H1 (cell line): ENCODE data around the gene MALT1. TPM values are rescaled to one million over a fixed set of nuclear protein-coding genes. Genes with fewer than 3 reads are reported as not detected.

Source experiments
- CTCF ChIA-PET: fragments of 300-600 bp; sonication (Branson Sonifier 250); formaldehyde crosslinking; loops from one replicate; lab custom pipeline; 2021; ENCODE audit not compliant: partially characterized antibody; lab: Charles Lee
- POLR2A ChIA-PET: fragments of 300-600 bp; sonication (Branson Sonifier 250); formaldehyde crosslinking; loops from one replicate; lab custom pipeline; 2021; ENCODE audit warnings: inconsistent platforms; ENCODE audit not compliant: partially characterized antibody; lab: Charles Lee
- DNase-seq, 2 experiments: peaks; one replicate each; pipeline versions ENCODE4 v3.0.0 to v3.0.0-alpha.2; 2010 to 2022; ENCODE audit warnings: low spot score in 2 of 2, low read depth in 1 of 2, mixed read lengths in 1 of 2
- FAIRE-seq: peaks from 2 replicates; lab custom pipeline; 2011; peaks lifted over from hg19 to GRCh38; lab: Jason Lieb, UNC
- H2AFZ ChIP-seq: 2 replicates; pipeline ENCODE4 v1.8.1; 2012; ENCODE audit warnings: low read length, inconsistent platforms
- H2AK5ac ChIP-seq: 2 replicates; pipeline ENCODE4 v1.6.1; 2013; ENCODE audit warnings: low read depth, low read length
- H2BK120ac ChIP-seq: replicated peaks from 2 replicates; pipeline ENCODE3; 2013; ENCODE audit warnings: low read depth, low read length, inconsistent platforms
- H2BK12ac ChIP-seq: 2 replicates; pipeline ENCODE4 v1.6.1; 2013; ENCODE audit warnings: low read depth, low read length
- H2BK15ac ChIP-seq: 2 replicates; pipeline ENCODE4 v1.6.1; 2013; ENCODE audit warnings: low read length
- H2BK20ac ChIP-seq: 2 replicates; pipeline ENCODE4 v1.6.1; 2013; ENCODE audit warnings: low read length
- H2BK5ac ChIP-seq: 2 replicates; pipeline ENCODE4 v1.6.1; 2013; ENCODE audit warnings: low read depth, low read length
- H3K14ac ChIP-seq: 2 replicates; pipeline ENCODE4 v1.6.1; 2013; ENCODE audit warnings: inconsistent platforms; ENCODE audit not compliant: insufficient read length
- H3K18ac ChIP-seq: 2 replicates; pipeline ENCODE4 v1.6.1; 2013; ENCODE audit warnings: low read length; ENCODE audit errors: extremely low read depth
- H3K23ac ChIP-seq: 2 replicates; pipeline ENCODE4 v1.6.1; 2013; ENCODE audit warnings: inconsistent platforms; ENCODE audit not compliant: insufficient read length
- H3K23me2 ChIP-seq: 2 replicates; pipeline ENCODE4 v1.6.1; 2013; ENCODE audit warnings: low read depth, low read length
- H3K27ac ChIP-seq: 2 replicates; pipeline ENCODE4 v1.6.1; 2011; ENCODE audit warnings: low read depth, low read length, inconsistent platforms
- H3K27me3 ChIP-seq, 4 experiments: replicated peaks in 1 of 4; 1 replicate in 1 of 4; 2 replicates in 3 of 4; pipeline versions ENCODE4 v1.6.1 to v1.8.1; 2011 to 2013; ENCODE audit warnings: low read length in 3 of 4, mild to moderate bottlenecking in 3 of 4, inconsistent platforms in 2 of 4, mixed read lengths in 2 of 4, moderate library complexity in 1 of 4; ENCODE audit not compliant: control insufficient read depth in 3 of 4, insufficient read depth in 3 of 4; ENCODE audit errors: extremely low read depth in 1 of 4
- H3K36me3 ChIP-seq, 4 experiments: 2 replicates each; pipeline versions ENCODE4 v1.6.1 to v1.8.1; 2011 to 2013; ENCODE audit warnings: mild to moderate bottlenecking in 4 of 4, low read length in 3 of 4, moderate library complexity in 2 of 4, control low read depth in 1 of 4, inconsistent platforms in 1 of 4; ENCODE audit not compliant: insufficient read depth in 4 of 4, control insufficient read depth in 2 of 4
- H3K4ac ChIP-seq: replicated peaks from 2 replicates; pipeline ENCODE3; 2013; ENCODE audit warnings: low read length, low read depth, mixed read lengths, inconsistent platforms; ENCODE audit not compliant: insufficient read length
- H3K4me1 ChIP-seq, 4 experiments: replicated peaks in 1 of 4; 1 replicate in 1 of 4; 2 replicates in 3 of 4; pipeline versions ENCODE4 v1.6.1 to v1.8.1; 2011 to 2013; ENCODE audit warnings: low read length in 3 of 4, inconsistent platforms in 2 of 4, mixed read lengths in 1 of 4; ENCODE audit not compliant: insufficient read depth in 4 of 4, control insufficient read depth in 3 of 4
- H3K4me2 ChIP-seq, 2 experiments: 2 replicates each; pipeline versions ENCODE4 v1.6.1 to v1.8.1; 2011 to 2013; ENCODE audit warnings: low read depth in 2 of 2, low read length in 2 of 2, control low read depth in 1 of 2, inconsistent platforms in 1 of 2, mild to moderate bottlenecking in 1 of 2; ENCODE audit not compliant: insufficient read depth in 1 of 2
- H3K4me3 ChIP-seq, 4 experiments: fragments of 200-600, 300-600 bp in 1 of 4; sonication (generic), shearing (Covaris generic), sonication (Bioruptor Twin) in 1 of 4; 2 replicates each; pipeline versions ENCODE4 v1.5.1 to v1.8.1; 2011 to 2016; ENCODE audit warnings: low read length in 4 of 4, low read depth in 3 of 4, control low read depth in 2 of 4, inconsistent platforms in 2 of 4, mild to moderate bottlenecking in 2 of 4, mixed read lengths in 1 of 4, moderate library complexity in 1 of 4; ENCODE audit not compliant: insufficient read depth in 2 of 4; ENCODE audit errors: extremely low read depth in 1 of 4
- H3K56ac ChIP-seq: replicated peaks from 2 replicates; pipeline ENCODE3; 2013; ENCODE audit warnings: low read depth, mild to moderate bottlenecking, mixed read lengths, low read length, inconsistent platforms; ENCODE audit not compliant: insufficient read length
- H3K79me1 ChIP-seq: 2 replicates; pipeline ENCODE4 v1.6.1; 2013; ENCODE audit warnings: low read depth, low read length, control low read depth
- H3K79me2 ChIP-seq, 2 experiments: 2 replicates each; pipeline versions ENCODE4 v1.6.1 to v1.8.1; 2012 to 2013; ENCODE audit warnings: low read length in 2 of 2, mild to moderate bottlenecking in 2 of 2, inconsistent platforms in 1 of 2; ENCODE audit not compliant: insufficient read depth in 2 of 2, control insufficient read depth in 1 of 2
- H3K9ac ChIP-seq, 4 experiments: replicated peaks in 1 of 4; 1 replicate in 1 of 4; 2 replicates in 3 of 4; pipeline versions ENCODE4 v1.6.1 to v1.8.1; 2011 to 2013; ENCODE audit warnings: low read depth in 3 of 4, low read length in 3 of 4, control low read depth in 2 of 4, mild to moderate bottlenecking in 2 of 4, moderate library complexity in 2 of 4, inconsistent platforms in 1 of 4; ENCODE audit errors: extremely low read depth in 1 of 4
- H3K9me3 ChIP-seq, 2 experiments: 2 replicates each; pipeline versions ENCODE4 v1.6.1 to v1.8.1; 2012 to 2013; ENCODE audit warnings: mild to moderate bottlenecking in 2 of 2, moderate library complexity in 2 of 2, control low read depth in 1 of 2, inconsistent platforms in 1 of 2, low read depth in 1 of 2, low read length in 1 of 2, mixed read lengths in 1 of 2; ENCODE audit not compliant: insufficient read depth in 2 of 2
- H4K20me1 ChIP-seq, 2 experiments: replicated peaks in 1 of 2; 2 replicates each; pipeline versions ENCODE3 to v1.8.1; 2011 to 2013; ENCODE audit warnings: inconsistent platforms in 2 of 2, low read length in 2 of 2, mild to moderate bottlenecking in 1 of 2; ENCODE audit not compliant: insufficient read depth in 2 of 2, control insufficient read depth in 1 of 2
- H4K5ac ChIP-seq: 2 replicates; pipeline ENCODE4 v1.6.1; 2013; ENCODE audit warnings: low read length, low read depth, mixed read lengths, inconsistent platforms; ENCODE audit not compliant: insufficient read length
- H4K8ac ChIP-seq: 2 replicates; pipeline ENCODE4 v1.8.0; 2013; ENCODE audit warnings: mild to moderate bottlenecking, moderate library complexity, low read length, inconsistent platforms; ENCODE audit not compliant: insufficient read depth; ENCODE audit errors: extremely low read depth
- H4K91ac ChIP-seq: replicated peaks from 2 replicates; pipeline ENCODE3; 2013; ENCODE audit warnings: low read length, mixed read lengths, inconsistent platforms; ENCODE audit not compliant: insufficient read length
- ASH2L ChIP-seq: fragments of 200-600, 300-600 bp; sonication (generic); IDR thresholded peaks from one replicate; pipeline ENCODE4 v1.7.1; 2017; ENCODE audit warnings: low read length
- BACH1 ChIP-seq: IDR thresholded peaks from 2 replicates; pipeline ENCODE4 v1.6.1; 2012; ENCODE audit warnings: low read length, improper control_type of control experiment
- CBX5 ChIP-seq: fragments of 300-800, 300-1000 bp; sonication (generic); IDR thresholded peaks from 2 replicates; pipeline ENCODE4 v1.7.1; 2016; ENCODE audit warnings: antibody characterized with exemption, low read length, low read depth
- CBX8 ChIP-seq: fragments of 300-800, 300-1000 bp; sonication (generic); IDR thresholded peaks from 2 replicates; pipeline ENCODE4 v1.7.1; 2016; ENCODE audit warnings: low read depth, low read length, borderline replicate concordance
- CHD1 ChIP-seq: IDR thresholded peaks from 2 replicates; pipeline ENCODE4 v1.6.1; 2012; ENCODE audit warnings: low read depth, low read length, improper control_type of control experiment
- GABPA ChIP-seq: IDR thresholded peaks from 2 replicates; pipeline ENCODE4 v1.6.1; 2011; ENCODE audit warnings: mild to moderate bottlenecking, low read length, moderate library complexity, borderline replicate concordance; ENCODE audit not compliant: insufficient read depth
- MAFK ChIP-seq: IDR thresholded peaks from 2 replicates; pipeline ENCODE4 v1.6.1; 2012; ENCODE audit warnings: low read depth, mild to moderate bottlenecking, improper control_type of control experiment, low read length
- SP4 ChIP-seq: IDR thresholded peaks from 2 replicates; pipeline ENCODE4 v1.6.1; 2012; ENCODE audit warnings: low read length, inconsistent platforms
- SRF ChIP-seq: IDR thresholded peaks from 2 replicates; pipeline ENCODE4 v1.6.1; 2011; ENCODE audit warnings: mild to moderate bottlenecking, low read depth, low read length, moderate library complexity
- SUZ12 ChIP-seq: fragments of 200-600 bp; sonication (generic); IDR thresholded peaks from 2 replicates; pipeline ENCODE4 v1.6.1; 2012; ENCODE audit warnings: mild to moderate bottlenecking, inconsistent platforms, low read length, moderate library complexity, mixed read lengths
- TAF1 ChIP-seq: IDR thresholded peaks from 2 replicates; pipeline ENCODE4 v1.6.1; 2011; ENCODE audit warnings: mild to moderate bottlenecking, low read depth, low read length
- whole genome bisulfite sequencing, 2 experiments: shearing (Covaris generic) in 1 of 2; methylation state at CpG; one replicate each; pipeline versions ENCODE4 v1.1.6 to v1.1.7; 2013 to 2015; ENCODE audit warnings: low lambda C conversion rate in 2 of 2, mixed read lengths in 2 of 2, inconsistent platforms in 1 of 2, low coverage in 1 of 2, missing lambda C conversion rate in 1 of 2; ENCODE audit not compliant: insufficient replicate concordance in 2 of 2, insufficient coverage in 1 of 2, insufficient read length in 1 of 2; ENCODE audit errors: extremely low coverage in 1 of 2, missing lambda C conversion rate in 1 of 2; 5-methylcytosine and 5-hydroxymethylcytosine counted together
- polyA plus RNA-seq, 7 experiments: library from polyadenylated mRNA; depleted of rRNA in 3 of 7; stranded (reverse) in 5 of 7; unstranded in 2 of 7; fragments of >200 nt in 5 of 7; fragments of 200-250 nt in 2 of 7; gene quantifications; 1 replicate in 5 of 7; 2 replicates in 1 of 7; 4 replicates in 1 of 7; pipeline versions ENCODE4 v1.2.1 to v1.2.3, GENCODE V29; 2011 to 2013; ENCODE audit warnings: missing spikeins in 2 of 7, mixed read lengths in 2 of 7
- total RNA-seq: library from RNA; stranded (reverse); fragmentation: NEBNext Ultra II Directional; extraction: Animal tissue kit (Norgen Biotek cat#: 25700); gene quantifications from 2 replicates; pipeline ENCODE4 v1.2.1, GENCODE V29; 2021
- TF ChIP-seq, protein P1 (sequence below): IDR thresholded peaks from 2 replicates; pipeline ENCODE4 v1.6.1; 2012; ENCODE audit warnings: low read length, inconsistent platforms
- TF ChIP-seq, protein P2 (sequence below): IDR thresholded peaks from 2 replicates; pipeline ENCODE4 v1.6.1; 2012; ENCODE audit warnings: inconsistent platforms

MALT1 gene
- total and polyA plus RNA-seq, 2 of the 8 experiments (the other 6 are each of a cell fraction or from before 2014, with no cell fraction given) = 10.7 to 25.9 TPM

DNA sequence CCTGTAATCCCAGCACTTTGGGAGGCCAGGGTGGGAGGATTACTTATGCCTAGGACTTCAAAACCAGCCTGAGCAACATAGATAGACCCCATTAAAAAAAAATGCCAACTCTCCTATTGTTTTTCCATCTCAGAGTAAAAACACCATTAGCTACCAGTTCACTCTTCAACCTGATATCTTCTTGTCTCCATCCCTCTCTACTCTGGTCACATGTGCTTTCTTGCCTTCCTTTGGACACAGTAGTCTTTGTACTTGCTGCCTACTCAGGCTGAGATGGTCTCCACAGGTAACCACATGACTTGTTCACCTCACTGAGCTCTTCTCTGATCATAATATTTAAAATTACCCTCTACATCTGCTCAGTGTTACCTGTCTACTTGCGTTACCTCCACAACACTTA is 5.0 kb downstream of the MALT1 start:
- H3K23me2 ChIP-seq = peaks cover 3% of the 10 kb centered on the region; the same call in 1 of the 2 replicates
- no peak overlapping the region for H3K4me2 ChIP-seq
- FAIRE-seq (no peak), DNase-seq (no peak)
- H3K14ac ChIP-seq = no peak overlapping the region
- H3K4me1 ChIP-seq = no peaks in the 10 kb centered on the region; a peak in 2 of 7 replicates
- no peaks in the 10 kb centered on the region for H3K9me3 ChIP-seq
- H2BK12ac ChIP-seq = no peak overlapping the region
- H2AK5ac ChIP-seq = no peak overlapping the region
- H2BK15ac ChIP-seq = no peak overlapping the region
- H3K79me2 ChIP-seq = peaks cover 0 to 79% of the 10 kb centered on the region in 2 experiments; a peak in 2 of 4 replicates
- no peak overlapping the region for H3K23ac ChIP-seq
- H3K36me3 ChIP-seq = peaks cover 0 to 4% (median 0%) of the 10 kb centered on the region in 4 experiments; a peak in 2 of 8 replicates
- H3K4ac ChIP-seq = no peak overlapping the region
- H4K8ac ChIP-seq = no peak overlapping the region
- no peak overlapping the region for H3K4me3 ChIP-seq
- 96% methylated on average over 1 of the region's 1 CpG; no CpG with 5 or more reads in 1 of the 2 experiments for WGBS, 2 experiments
- H3K79me1 ChIP-seq = 0 out of 2 replicates have a peak, but pooled peaks cover 2% of the 10 kb centered on the region
- H3K18ac ChIP-seq = no peak overlapping the region
- no peak overlapping the region for H4K5ac ChIP-seq
- H3K9ac ChIP-seq = no peak overlapping the region
- ChIA-PET POLR2A (no interaction called here), CTCF (interaction anchor here (0.5 to 0.8 kb wide), 2 partner anchors 52 to 443 kb away, joined by 3 read pairs; no protein-coding TSS in a partner anchor)
- H2BK5ac ChIP-seq = no peak overlapping the region
- no peak overlapping the region for H3K27ac ChIP-seq
- H3K27me3 ChIP-seq = no peaks in the 10 kb centered on the region
- no peak overlapping the region for H2AFZ ChIP-seq
- no peak overlapping the region for H4K91ac ChIP-seq
- TF ChIP-seq, protein P1, sequence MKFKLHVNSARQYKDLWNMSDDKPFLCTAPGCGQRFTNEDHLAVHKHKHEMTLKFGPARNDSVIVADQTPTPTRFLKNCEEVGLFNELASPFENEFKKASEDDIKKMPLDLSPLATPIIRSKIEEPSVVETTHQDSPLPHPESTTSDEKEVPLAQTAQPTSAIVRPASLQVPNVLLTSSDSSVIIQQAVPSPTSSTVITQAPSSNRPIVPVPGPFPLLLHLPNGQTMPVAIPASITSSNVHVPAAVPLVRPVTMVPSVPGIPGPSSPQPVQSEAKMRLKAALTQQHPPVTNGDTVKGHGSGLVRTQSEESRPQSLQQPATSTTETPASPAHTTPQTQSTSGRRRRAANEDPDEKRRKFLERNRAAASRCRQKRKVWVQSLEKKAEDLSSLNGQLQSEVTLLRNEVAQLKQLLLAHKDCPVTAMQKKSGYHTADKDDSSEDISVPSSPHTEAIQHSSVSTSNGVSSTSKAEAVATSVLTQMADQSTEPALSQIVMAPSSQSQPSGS = no peak
- TF ChIP-seq SUZ12 = no peak
- no peak for TF ChIP-seq CHD1
- TF ChIP-seq MAFK = no peak
- TF ChIP-seq SP4 = no peak
- no peak for TF ChIP-seq GABPA
- TF ChIP-seq CBX5 = no peak
- TF ChIP-seq ASH2L = no peak
- TF ChIP-seq SRF = no peak
- TF ChIP-seq TAF1 = no peak
- TF ChIP-seq, protein P2, sequence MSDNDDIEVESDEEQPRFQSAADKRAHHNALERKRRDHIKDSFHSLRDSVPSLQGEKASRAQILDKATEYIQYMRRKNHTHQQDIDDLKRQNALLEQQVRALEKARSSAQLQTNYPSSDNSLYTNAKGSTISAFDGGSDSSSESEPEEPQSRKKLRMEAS = no peak
- TF ChIP-seq CBX8 = no peak
- no peak for TF ChIP-seq BACH1
- H2BK120ac ChIP-seq = no peak overlapping the region
- H3K56ac ChIP-seq = no peak overlapping the region
- no peaks in the 10 kb centered on the region for H4K20me1 ChIP-seq
- no peak overlapping the region for H2BK20ac ChIP-seq
